ENCODE measurements around the gene DPP10.
A peak's percentile ranks its signal among the peaks of the same experiment; 100 is the strongest.

The DPP10 gene

DNA sequence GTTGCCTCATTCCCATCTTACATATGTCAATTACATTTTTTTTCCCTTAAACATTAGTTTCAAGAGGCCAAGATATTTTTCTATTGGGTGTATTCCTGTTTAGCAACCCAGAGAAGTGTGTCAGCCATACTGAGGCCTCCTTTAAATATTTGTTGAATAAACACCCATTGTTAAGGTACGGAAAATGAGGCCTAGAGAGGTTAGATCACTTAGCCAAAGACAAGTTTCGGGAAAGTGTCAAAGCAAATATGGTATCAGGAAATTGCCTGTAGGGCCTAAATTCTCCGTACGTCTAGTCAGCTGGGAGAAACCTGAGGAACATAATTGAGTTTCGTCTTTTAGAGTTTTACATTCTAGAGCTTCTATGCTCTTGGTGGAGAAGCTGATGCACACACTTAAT lies 1138.3 kb downstream of the DPP10 start:
- Histone ChIP-seq H3K27ac (ENCODE audit: low read depth, low read length) (no peak overlapping the region), H3K18ac (ENCODE audit: low read length) (no peak overlapping the region), H3K9ac (ENCODE audit: low read length) (no peak overlapping the region), H3K79me2 (ENCODE audit: control insufficient read depth, insufficient read depth, low read length, poor library complexity) (no peaks in the 10 kb centered on the region), H4K12ac (ENCODE audit: low read depth, low read length) (no peak overlapping the region), H2BK5ac (ENCODE audit: low read depth, low read length, poor library complexity) (no peak overlapping the region), H3K79me1 (ENCODE audit: low read length) (no peaks in the 10 kb centered on the region), H2BK12ac (ENCODE audit: low read length) (no peak overlapping the region), H3K4me2 (ENCODE audit: low read length) (no peak overlapping the region), H3K9me3 (ENCODE audit: insufficient read depth, low read depth, low read length) (no peaks in the 10 kb centered on the region), H3K4me3 (ENCODE audit: low read depth, low read length) (no peak overlapping the region), H4K8ac (ENCODE audit: low read depth, low read length) (no peak overlapping the region), H2AK5ac (ENCODE audit: low read length) (no peak overlapping the region), H3K4me1 (ENCODE audit: control insufficient read depth in 1 of 2, insufficient read depth in 2 of 2, low read length in 2 of 2) (no peaks in the 10 kb centered on the region), H3K27me3 (ENCODE audit: insufficient read depth, low read length) (no peaks in the 10 kb centered on the region), H3K23ac (ENCODE audit: low read length) (no peak overlapping the region), H3K14ac (ENCODE audit: low read length) (no peak overlapping the region), H2AFZ (ENCODE audit: insufficient read depth, low read length, poor library complexity) (no peak overlapping the region), H3K4ac (ENCODE audit: low read depth, low read length) (no peak overlapping the region), H2BK120ac (ENCODE audit: insufficient read depth, low read length, poor library complexity) (no peak overlapping the region), H3K36me3 (ENCODE audit: control insufficient read depth in 1 of 2, insufficient read depth in 2 of 2, low read length in 2 of 2) (peaks cover 0 to 3% of the 10 kb centered on the region in 2 experiments), H4K91ac (ENCODE audit: low read depth, low read length) (no peak overlapping the region)
- DNase-seq, result peak; percentile 76 to 85
- no CpG with 5 or more reads among the region's 5 CpGs for WGBS (ENCODE audit: extremely low coverage, insufficient coverage, insufficient read length)

DNA sequence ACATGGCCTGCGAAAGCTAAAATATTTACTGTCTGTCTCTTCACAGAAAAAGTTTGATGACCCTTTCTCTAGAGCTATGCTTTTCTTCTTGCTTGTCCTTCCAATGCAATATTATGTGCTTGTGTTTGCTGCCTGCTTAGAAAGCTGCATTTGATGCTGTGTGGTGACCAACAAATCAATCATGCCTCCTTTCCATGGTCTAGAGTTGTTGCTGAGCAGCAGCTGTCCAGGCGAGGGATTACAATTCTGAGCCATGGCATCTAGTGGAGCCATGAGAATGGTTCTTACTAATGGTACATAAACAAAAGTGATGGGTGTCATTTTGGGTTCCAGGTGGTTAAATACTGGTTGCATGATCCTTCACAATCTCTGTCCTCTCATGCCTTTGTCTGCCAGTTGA lies 1142.1 kb downstream of the DPP10 start:
- no peak overlapping the region for H3K23ac ChIP-seq (ENCODE audit: low read length)
- H3K4me1 ChIP-seq (ENCODE audit: control insufficient read depth in 1 of 2, insufficient read depth in 2 of 2, low read length in 2 of 2), result no peaks in the 10 kb centered on the region
- H3K4me3 ChIP-seq (ENCODE audit: low read depth, low read length), result no peak overlapping the region
- no peak overlapping the region for H3K14ac ChIP-seq (ENCODE audit: low read length)
- no peak overlapping the region for H3K9ac ChIP-seq (ENCODE audit: low read length)
- no peaks in the 10 kb centered on the region for H3K79me1 ChIP-seq (ENCODE audit: low read length)
- H3K4ac ChIP-seq (ENCODE audit: low read depth, low read length), result no peak overlapping the region
- no peak for DNase-seq
- H2AK5ac ChIP-seq (ENCODE audit: low read length), result no peak overlapping the region
- H3K4me2 ChIP-seq (ENCODE audit: low read length), result no peak overlapping the region
- H3K36me3 ChIP-seq (ENCODE audit: control insufficient read depth in 1 of 2, insufficient read depth in 2 of 2, low read length in 2 of 2), result peaks cover 0 to 3% of the 10 kb centered on the region in 2 experiments
- H3K27ac ChIP-seq (ENCODE audit: low read depth, low read length), result no peak overlapping the region
- H3K9me3 ChIP-seq (ENCODE audit: insufficient read depth, low read depth, low read length), result no peaks in the 10 kb centered on the region
- no peaks in the 10 kb centered on the region for H3K27me3 ChIP-seq (ENCODE audit: insufficient read depth, low read length)
- H2BK5ac ChIP-seq (ENCODE audit: low read depth, low read length, poor library complexity), result no peak overlapping the region
- no peak overlapping the region for H3K18ac ChIP-seq (ENCODE audit: low read length)
- H2AFZ ChIP-seq (ENCODE audit: insufficient read depth, low read length, poor library complexity), result no peak overlapping the region
- H2BK12ac ChIP-seq (ENCODE audit: low read length), result no peak overlapping the region
- no peak overlapping the region for H4K8ac ChIP-seq (ENCODE audit: low read depth, low read length)
- no peak overlapping the region for H4K12ac ChIP-seq (ENCODE audit: low read depth, low read length)
- H4K91ac ChIP-seq (ENCODE audit: low read depth, low read length), result no peak overlapping the region
- H3K79me2 ChIP-seq (ENCODE audit: control insufficient read depth, insufficient read depth, low read length, poor library complexity), result no peaks in the 10 kb centered on the region
- H2BK120ac ChIP-seq (ENCODE audit: insufficient read depth, low read length, poor library complexity), result no peak overlapping the region
- no CpG with 5 or more reads among the region's 2 CpGs for WGBS (ENCODE audit: extremely low coverage, insufficient coverage, insufficient read length)

DNA sequence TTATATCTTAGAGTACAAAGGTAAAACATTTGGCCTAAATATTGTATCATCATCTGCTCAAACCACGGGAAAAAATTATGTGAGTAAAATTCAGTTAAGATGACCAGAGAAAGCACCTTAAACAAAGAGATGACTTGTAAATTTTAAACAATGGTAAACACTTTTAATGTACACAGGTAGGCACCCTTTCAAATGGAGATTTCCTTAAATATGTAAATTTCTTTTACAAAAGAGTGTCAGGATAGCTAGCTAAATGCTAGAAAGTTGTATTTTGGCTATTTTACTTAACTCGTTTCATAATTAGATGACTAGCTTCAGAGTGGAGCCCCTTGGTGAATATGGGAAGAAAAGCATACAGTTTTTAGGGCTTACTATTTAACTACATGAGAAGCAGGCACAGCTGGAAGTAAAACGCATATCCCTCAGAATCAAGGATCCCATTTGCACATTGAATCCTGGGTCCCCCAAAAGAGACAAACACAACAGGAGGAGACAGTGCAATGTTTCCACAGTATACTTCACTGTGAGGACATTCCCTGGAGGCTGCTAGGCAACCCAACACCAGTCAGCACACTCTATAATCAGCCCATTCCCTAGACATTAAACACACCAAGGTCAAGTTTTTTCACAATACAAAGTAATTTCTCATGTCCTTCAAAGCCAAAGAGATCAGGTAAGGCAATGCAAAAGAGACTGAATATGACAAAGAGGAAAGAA lies 1154.4 kb downstream of the DPP10 start:
- H3K4ac ChIP-seq (ENCODE audit: low read depth, low read length), result no peak overlapping the region
- H3K23ac ChIP-seq (ENCODE audit: low read length), result no peak overlapping the region
- no peak overlapping the region for H3K4me2 ChIP-seq (ENCODE audit: low read length)
- no peaks in the 10 kb centered on the region for H3K27me3 ChIP-seq (ENCODE audit: insufficient read depth, low read length)
- H2AFZ ChIP-seq (ENCODE audit: insufficient read depth, low read length, poor library complexity), result no peak overlapping the region
- H3K9ac ChIP-seq (ENCODE audit: low read length), result no peak overlapping the region
- no peaks in the 10 kb centered on the region for H3K79me2 ChIP-seq (ENCODE audit: control insufficient read depth, insufficient read depth, low read length, poor library complexity)
- no peaks in the 10 kb centered on the region for H3K4me1 ChIP-seq (ENCODE audit: control insufficient read depth in 1 of 2, insufficient read depth in 2 of 2, low read length in 2 of 2)
- H4K8ac ChIP-seq (ENCODE audit: low read depth, low read length), result no peak overlapping the region
- H3K18ac ChIP-seq (ENCODE audit: low read length), result no peak overlapping the region
- no peak overlapping the region for H4K91ac ChIP-seq (ENCODE audit: low read depth, low read length)
- H4K12ac ChIP-seq (ENCODE audit: low read depth, low read length), result no peak overlapping the region
- H2BK5ac ChIP-seq (ENCODE audit: low read depth, low read length, poor library complexity), result peak overlapping the region; percentile 31
- no peaks in the 10 kb centered on the region for H3K9me3 ChIP-seq (ENCODE audit: insufficient read depth, low read depth, low read length)
- WGBS (ENCODE audit: extremely low coverage, insufficient coverage, insufficient read length), result no CpG with 5 or more reads among the region's 3 CpGs
- no peak overlapping the region for H3K4me3 ChIP-seq (ENCODE audit: low read depth, low read length)
- H2BK12ac ChIP-seq (ENCODE audit: low read length), result no peak overlapping the region
- no peak for DNase-seq
- no peak overlapping the region for H2AK5ac ChIP-seq (ENCODE audit: low read length)
- no peak overlapping the region for H3K27ac ChIP-seq (ENCODE audit: low read depth, low read length)
- H3K79me1 ChIP-seq (ENCODE audit: low read length), result no peaks in the 10 kb centered on the region
- no peak overlapping the region for H3K14ac ChIP-seq (ENCODE audit: low read length)
- no peak overlapping the region for H2BK120ac ChIP-seq (ENCODE audit: insufficient read depth, low read length, poor library complexity)
- H3K36me3 ChIP-seq (ENCODE audit: control insufficient read depth in 1 of 2, insufficient read depth in 2 of 2, low read length in 2 of 2), result no peaks in the 10 kb centered on the region

DNA sequence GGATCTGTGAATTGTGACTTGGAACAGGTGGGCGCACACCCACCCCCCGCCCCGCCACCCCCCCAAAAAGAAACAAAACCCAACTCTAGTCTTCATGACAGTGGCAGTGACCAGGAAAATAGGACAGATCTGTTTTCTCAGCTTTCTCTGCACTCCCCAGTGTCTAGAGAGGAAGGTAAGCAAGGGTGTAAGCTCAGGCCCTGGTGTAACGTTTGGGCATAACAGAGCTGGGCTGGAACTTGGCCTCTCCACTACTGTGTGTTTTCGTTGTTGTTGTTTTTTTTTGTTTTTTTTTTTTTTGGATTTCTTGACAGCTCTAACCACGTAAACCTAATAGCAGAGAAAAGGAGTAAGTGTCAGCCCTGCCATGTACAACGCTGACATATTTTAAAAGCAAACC lies 1160.8 kb downstream of the DPP10 start:
- Histone ChIP-seq H4K12ac (ENCODE audit: low read depth, low read length) (no peak overlapping the region), H3K18ac (ENCODE audit: low read length) (no peak overlapping the region), H2AK5ac (ENCODE audit: low read length) (no peak overlapping the region), H3K4me2 (ENCODE audit: low read length) (no peak overlapping the region), H3K23ac (ENCODE audit: low read length) (no peak overlapping the region), H3K14ac (ENCODE audit: low read length) (no peak overlapping the region), H2BK120ac (ENCODE audit: insufficient read depth, low read length, poor library complexity) (no peak overlapping the region), H3K36me3 (ENCODE audit: control insufficient read depth in 1 of 2, insufficient read depth in 2 of 2, low read length in 2 of 2) (no peaks in the 10 kb centered on the region), H3K27me3 (ENCODE audit: insufficient read depth, low read length) (no peaks in the 10 kb centered on the region), H3K4me1 (ENCODE audit: control insufficient read depth in 1 of 2, insufficient read depth in 2 of 2, low read length in 2 of 2) (no peaks in the 10 kb centered on the region), H4K8ac (ENCODE audit: low read depth, low read length) (no peak overlapping the region), H3K27ac (ENCODE audit: low read depth, low read length) (no peak overlapping the region), H2BK12ac (ENCODE audit: low read length) (no peak overlapping the region), H3K4me3 (ENCODE audit: low read depth, low read length) (no peak overlapping the region), H3K79me1 (ENCODE audit: low read length) (no peaks in the 10 kb centered on the region), H3K79me2 (ENCODE audit: control insufficient read depth, insufficient read depth, low read length, poor library complexity) (no peaks in the 10 kb centered on the region), H3K9ac (ENCODE audit: low read length) (no peak overlapping the region), H2BK5ac (ENCODE audit: low read depth, low read length, poor library complexity) (no peak overlapping the region), H2AFZ (ENCODE audit: insufficient read depth, low read length, poor library complexity) (no peak overlapping the region), H3K9me3 (ENCODE audit: insufficient read depth, low read depth, low read length) (no peaks in the 10 kb centered on the region), H4K91ac (ENCODE audit: low read depth, low read length) (no peak overlapping the region), H3K4ac (ENCODE audit: low read depth, low read length) (no peak overlapping the region)
- DNase-seq, result no peak
- no CpG with 5 or more reads among the region's 7 CpGs for WGBS (ENCODE audit: extremely low coverage, insufficient coverage, insufficient read length)
